GM19035 (cell line): ENCODE measurements around the gene XYLB.

ENCODE experiments used
- ATAC-seq: cut with Tn5 transposase; IDR thresholded peaks from one replicate; pipeline ENCODE4 v1.9.1; 2021; ENCODE audit not compliant: unreplicated experiment

The XYLB gene

DNA sequence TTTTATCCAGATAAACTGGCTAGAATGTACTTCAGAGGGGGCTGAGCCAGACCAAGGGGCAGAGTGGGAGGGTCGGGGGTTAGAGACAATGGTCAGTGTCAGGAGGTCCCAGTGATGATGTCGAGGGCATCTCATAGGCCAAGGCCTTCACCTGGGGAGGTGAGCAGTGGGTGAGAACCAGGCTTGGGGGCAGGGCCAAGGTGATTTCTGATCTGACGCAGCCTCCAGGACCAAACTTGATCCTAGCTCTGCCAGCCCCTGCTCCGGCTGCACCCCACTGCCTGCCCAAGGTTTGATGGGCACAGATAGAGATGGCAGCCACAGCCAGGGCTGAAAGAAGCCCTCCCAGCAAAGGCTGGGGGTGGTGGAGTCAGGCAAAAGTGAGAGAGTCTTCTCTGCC, 14.9 kb downstream of the XYLB start:
- ATAC-seq: no peak

DNA sequence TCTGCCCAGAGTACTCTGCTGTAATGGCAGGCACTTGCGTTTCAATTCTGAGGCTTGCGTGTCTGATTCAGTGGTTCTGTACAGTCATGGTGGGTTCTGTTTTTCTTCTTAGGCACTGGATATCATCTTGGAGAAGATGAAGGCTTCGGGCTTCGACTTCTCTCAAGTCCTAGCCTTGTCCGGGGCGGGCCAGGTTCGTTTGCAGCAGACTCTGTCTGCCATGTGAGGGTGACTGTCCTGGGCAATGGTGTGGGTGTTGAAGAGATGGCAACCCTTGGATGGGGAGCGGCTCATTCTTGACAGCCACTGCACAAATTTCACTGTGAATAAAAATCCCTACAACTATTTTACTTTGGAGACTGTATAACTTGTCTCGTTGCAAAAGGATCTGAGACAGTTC, 16.2 kb downstream of the XYLB start:
- no peak for ATAC-seq

DNA sequence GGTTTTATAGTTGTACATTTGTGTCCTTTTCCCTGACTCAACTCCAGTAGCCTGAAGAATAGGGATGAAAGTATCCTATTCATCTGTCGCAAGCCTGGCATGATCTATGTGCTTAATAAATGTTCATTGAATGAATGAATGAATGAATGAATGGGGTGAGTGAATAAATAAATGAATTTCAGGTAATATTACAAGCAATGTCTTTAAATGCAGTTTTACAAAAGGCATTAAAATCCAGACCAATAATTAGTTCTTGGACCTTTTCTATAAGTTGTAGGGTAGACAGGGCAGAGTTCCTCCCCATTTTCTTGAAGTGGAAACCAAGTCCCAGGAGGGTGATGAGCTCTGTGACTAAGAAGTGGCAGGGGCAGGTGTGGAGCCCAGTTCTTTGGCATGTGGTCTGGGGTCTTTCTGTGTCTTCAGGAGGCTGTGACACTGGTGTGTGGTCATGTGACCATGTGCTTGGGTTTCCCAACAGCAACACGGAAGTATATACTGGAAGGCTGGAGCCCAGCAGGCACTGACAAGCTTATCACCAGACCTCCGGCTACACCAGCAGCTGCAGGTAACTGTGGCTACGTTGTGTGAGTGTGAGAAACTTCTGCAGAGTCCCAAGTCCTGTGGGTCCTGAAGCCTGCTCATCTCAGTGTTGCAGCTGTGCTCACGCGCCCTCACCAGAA, 18.3 kb downstream of the XYLB start:
- ATAC-seq: no peak

DNA sequence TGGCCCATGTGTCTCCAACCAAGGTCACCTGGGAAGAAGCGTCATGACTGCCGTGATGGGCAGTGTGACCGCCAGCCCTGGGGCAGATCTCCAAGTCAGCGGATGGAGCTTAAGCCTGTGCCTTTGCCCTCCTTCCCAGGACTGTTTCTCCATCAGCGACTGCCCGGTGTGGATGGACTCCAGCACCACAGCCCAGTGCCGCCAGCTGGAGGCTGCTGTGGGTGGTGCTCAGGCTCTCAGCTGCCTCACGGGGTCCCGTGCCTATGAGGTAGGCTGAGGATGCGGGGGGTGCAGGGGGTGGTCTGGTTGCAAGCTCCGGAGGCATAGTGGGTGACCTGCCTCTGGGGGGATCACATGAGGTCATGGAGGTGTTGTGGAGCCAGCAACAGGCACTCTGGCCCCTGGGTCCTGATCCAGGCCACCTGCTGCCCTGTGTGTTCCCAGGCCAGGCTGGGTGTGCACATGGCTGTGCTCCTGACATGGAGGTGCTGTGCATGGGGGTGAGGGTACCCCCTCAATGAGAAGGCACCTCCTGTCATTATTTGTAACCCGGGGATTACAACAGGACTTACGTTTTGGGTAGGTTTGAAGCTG, 19.0 kb downstream of the XYLB start:
- ATAC-seq: no peak

DNA sequence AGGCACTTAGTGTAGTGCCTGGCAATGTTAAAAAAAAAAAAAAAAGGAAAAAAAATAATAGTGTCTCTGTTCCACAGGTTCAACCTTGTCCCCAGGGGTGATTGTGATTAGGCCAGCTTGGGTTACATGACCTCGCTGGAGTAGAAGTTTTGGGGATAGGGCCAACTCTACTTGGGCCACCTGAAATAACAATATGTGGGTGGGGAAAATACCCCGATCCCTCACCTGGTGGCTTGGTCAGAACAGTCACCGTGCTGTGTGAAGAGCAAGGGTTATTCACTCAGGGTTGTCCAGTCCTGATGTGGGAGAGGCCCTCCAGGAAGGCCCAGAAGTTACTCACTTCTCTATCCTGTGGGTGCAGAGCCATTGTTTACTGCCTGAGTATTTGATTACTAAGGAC, 19.5 kb downstream of the XYLB start:
- ATAC-seq: no peak

DNA sequence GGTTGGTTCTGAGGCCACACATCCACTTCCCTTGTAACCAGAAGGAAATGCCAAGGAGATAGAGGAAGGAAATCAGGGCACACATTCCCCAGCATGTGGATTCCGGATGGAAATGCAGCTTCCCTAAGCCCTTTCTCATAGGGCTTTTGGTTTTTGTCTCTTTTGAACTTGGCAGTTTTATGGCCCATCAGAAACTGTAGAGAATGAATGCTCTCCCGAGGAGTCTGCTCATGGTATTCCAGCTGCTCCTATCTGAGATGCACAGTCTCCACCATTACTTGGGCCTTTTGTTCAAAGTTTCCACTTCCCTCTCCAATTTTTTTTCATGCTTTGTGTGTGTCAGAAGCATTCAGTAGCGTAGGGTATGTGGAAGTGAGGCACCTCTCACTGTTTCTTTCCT, 21.2 kb downstream of the XYLB start:
- ATAC-seq: no peak

DNA sequence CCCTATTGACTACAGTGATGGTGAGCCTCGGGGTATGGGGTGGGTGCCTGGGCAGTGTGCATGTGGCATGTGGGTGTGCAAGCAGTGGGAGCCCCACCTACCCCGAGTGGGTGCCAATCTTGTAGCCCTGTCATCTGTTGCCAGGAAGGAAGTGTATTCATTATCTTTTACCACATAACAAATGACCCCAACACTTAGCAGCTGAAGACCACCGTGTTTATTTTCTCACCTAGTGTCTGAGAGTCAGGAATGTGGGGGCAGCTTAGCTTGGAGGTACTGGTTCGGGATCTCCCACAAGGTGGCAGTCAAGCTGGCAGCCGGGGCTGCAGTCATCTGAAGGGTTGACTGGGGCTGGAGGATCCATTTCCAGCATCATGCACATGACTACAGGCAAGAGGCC, 21.7 kb downstream of the XYLB start:
- no peak for ATAC-seq

DNA sequence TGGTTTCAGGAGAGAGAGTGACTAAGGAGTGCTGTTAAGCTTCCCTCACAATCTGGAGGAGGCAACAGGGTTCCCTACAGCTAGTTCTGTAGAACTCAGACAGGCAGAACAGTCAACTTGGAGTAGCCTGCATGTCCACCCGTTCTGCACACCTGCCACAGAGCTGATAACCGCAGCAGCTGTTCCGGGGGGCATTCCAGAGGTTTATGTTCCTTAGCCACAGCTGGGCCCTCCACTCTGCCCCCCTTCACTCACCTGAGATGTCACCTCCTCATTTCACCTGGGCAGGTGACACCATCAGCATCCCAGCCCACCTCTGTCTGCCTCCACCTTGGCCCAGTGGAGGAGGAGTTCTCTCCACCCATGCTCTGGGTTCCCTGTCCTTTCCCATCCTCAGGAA, 22.6 kb downstream of the XYLB start:
- ATAC-seq: no peak

DNA sequence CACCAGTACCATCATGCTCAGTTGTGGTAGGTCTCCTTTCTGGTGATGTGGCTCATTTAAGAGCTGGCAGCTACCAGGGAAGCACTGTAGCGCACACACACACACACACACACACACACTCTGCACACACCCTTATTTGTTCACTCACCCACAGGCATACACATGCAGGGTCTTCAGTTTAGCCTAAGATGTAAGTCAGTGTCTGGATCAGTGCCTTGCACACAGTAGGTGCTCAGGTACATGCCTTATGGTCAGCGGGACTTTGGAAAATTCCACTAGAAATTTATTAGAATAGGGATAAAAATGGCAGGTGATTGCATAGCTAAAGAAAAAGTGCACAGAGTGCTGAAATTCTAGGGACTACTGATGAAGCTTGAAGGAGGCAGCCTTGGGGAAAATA, 23.6 kb downstream of the XYLB start:
- ATAC-seq: no peak

DNA sequence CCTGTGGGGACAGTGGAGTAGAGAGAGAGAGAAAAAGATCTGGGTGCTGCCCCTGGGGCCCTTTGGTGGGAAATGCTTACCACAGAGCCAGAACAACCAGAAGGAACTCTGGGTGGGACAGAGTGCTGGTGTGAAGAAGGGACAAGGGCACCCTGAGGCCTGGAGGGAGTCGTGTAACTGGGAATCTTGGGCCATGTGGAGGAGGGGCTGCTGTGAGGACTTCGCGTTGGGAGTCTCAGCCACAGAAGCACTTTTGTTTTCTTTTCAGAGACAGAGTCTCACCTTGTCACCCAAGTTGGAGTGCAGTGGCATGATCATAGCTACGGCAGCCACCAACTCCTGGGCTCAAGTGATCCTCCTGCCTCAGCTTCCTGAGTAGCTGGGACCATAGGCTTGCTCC, 24.3 kb downstream of the XYLB start:
- no peak for ATAC-seq

DNA sequence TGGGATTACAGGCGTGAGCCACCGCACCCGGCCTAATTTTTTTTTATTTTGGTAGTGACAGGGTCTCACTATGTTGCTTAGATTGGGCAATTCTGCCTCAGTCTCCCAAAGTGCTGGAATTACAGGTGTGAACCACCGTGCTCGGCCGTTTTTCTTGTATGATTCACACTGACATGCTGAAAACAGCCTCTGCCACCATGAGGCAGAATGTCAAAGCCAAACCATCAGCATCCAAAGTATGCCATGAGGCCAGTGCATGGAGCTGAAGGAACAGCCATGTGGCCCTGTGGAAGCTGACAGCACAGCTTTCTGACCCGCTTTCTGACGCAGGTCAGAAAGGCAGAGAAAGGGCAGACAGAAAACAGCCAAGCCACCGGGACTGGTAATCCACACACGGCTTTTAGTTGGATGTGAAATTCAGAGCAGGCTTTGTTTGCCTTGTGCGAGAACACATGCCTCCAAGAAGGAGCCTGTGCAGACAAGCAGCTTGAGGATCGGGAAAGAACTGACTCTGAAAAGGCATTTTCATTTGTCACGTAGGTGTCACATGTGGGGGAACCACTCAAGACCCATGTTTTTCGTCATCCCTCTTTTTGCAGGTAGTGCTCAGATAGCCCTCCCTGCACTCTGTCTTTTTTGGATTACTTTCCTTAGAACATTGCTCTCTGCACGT, 25.1 kb downstream of the XYLB start:
- no peak for ATAC-seq

DNA sequence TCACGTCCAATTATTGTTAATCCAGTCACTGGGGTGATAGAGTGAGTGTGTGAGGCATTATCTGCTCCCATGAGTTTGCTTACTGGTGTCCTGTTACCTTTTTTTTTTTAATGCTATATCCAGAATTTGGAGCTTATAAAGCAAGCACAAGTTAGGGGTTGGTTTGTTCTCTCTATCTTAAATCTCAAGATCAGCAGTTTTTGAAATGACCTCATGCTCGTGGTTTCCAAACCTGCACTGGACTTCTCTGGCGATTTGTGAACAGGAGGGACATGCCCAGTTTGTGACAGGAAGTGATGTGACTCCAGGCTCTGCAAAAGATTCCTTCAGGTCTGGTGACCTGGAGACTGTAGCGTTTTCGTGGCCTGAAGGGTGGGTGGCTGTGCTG, 25.6 kb downstream of the XYLB start:
- no peak for ATAC-seq

DNA sequence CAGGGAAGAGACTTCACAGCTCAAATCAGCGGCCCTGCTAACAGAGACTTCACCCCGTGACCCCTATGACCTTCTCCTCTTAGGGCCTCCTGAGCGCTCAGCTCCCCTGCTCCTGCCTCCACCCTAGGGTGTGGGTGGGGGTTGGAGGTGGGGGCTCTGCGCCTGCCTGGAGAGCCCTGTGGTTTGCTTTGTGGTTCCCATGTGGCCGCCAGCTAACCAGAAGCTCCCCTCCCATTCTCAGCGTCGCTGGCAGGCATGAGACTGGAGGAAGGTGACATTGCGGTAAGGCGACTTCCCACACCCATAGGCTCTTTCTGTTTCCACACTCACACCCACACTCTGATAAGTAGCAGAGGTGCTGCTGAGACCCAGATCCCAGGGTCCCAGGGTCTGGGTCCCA, 27.6 kb downstream of the XYLB start:
- ATAC-seq: no peak

DNA sequence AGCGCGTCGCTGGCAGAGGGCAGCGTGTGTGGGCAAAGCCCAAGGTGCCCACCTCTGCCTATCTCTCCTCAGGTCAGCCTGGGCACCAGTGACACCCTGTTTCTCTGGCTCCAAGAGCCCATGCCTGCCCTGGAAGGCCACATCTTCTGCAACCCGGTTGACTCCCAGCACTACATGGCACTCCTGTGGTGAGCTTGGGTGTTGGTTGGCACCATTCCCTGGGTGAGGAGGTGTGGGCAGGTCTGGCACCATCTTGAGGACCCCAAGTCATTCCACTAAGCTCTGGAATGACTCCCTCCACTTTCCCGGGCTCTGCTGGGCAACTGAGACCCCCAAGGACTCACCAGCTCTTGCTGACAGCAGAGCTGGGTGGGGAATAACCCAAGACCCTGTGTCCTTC, 28.5 kb downstream of the XYLB start:
- ATAC-seq: no peak

DNA sequence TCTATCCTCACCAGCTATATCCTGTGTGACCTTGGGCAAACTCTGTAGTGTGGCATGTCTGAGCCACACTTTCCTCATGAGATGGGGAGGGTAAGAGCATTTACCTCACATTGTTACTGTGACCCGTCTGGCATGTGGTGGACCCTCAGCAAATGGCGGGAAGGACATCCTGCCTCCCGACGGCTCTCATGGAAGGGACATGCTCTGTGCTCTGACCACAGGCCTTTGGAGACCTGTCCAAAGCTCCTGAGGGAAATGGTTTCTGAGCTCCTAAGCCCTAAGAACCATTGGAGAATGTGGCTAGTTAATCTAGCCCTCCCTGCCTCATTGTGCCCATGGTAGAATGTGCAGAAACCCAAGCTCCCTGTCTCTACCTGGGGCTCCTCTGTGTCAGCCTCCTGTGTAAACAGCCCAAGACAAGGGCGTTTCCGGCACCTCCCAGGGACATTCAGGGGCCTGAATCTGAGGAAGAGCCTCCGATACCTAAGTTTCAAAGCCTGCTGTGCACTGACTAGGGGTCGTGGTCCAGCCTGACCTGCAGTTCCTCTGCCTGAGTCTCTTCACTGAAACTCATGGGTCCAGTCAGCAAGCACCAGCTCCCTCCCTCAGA, 29.0 kb downstream of the XYLB start:
- ATAC-seq: no peak

DNA sequence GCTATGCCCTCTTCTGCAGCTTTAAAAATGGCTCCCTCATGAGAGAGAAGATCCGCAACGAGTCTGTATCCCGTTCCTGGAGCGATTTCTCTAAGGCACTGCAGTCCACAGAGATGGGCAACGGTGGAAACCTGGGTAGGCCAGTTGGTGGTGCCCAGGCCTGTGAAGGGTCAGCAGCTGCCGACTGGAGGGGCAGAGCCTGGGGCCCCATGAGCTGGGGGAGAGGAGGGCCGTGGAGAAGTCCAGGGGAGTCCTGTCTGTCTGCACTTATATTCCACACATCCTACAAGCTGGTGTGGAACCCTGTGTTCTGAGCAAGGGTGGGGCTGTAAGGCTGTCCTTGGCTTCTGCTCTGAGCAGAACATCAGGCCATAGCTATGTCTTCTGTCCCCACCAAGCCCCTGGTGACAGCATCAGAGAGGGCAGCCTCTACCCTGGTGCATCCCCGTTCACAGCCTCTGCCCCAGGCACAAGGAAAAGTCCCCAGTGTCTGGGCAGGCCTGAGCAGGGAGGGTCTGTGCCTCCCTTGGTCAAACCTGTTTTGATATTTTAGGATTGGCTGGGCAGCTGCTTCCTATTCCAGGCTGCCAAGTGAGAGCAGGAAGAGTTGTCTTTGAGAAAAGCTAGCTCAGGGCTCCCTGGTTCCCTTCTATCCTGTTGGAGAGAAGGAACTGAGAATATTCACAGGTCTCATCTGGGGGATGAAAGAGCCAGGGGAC, 29.7 kb downstream of the XYLB start:
- no peak for ATAC-seq

DNA sequence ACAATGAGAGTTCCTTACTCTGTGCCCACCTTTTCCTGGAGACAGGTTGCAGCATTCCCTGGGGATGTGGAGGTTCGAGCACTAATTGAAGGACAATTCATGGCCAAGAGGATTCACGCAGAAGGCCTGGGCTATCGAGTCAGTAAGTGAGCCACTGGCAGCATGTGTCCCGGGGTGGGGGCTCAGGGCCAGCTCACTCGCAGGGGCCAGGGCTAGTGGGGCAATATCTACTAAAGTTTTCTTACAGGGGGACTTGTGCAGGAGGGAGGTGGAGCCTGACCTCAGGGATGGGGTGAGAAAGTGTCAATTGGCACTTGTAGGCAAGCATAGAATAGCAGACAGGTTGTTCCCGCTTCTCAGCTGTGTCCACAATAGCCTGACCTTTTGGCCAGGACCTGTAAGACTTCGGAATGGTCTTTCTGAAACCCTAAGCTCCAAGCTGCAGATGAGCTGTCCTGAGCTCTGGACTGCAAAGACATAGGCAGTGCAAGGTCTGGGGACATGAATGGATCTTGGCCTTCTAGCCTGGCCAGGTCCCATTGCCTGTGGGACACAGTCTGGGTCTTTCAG, 32.7 kb downstream of the XYLB start:
- no peak for ATAC-seq

DNA sequence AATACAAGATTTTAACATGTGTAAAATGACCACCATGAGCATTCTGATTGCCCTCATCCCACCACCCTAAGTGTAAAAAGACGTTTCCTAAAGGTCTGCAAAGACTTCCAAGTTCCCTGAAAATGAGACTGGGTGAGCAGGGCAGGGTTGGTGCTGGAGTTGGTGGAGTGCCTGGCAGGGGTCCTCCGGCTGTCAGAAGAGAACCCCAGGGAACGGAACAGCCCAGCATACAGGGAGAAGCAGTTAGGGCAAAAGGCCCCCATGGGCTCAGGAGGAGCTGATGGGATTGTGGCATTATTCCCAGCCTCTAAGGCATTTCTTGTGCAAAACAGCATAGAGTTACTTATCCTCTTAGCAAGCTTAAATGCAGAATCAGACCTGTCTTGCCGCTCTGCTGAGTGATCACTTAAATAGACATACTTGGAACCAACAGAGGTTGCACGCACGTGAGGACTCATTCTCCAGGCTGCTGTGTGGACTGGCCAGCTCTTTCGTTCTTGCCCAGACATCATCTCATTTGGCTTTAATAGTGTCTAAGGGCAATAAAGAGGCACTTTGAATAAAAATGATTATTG, 36.0 kb downstream of the XYLB start:
- no peak for ATAC-seq

DNA sequence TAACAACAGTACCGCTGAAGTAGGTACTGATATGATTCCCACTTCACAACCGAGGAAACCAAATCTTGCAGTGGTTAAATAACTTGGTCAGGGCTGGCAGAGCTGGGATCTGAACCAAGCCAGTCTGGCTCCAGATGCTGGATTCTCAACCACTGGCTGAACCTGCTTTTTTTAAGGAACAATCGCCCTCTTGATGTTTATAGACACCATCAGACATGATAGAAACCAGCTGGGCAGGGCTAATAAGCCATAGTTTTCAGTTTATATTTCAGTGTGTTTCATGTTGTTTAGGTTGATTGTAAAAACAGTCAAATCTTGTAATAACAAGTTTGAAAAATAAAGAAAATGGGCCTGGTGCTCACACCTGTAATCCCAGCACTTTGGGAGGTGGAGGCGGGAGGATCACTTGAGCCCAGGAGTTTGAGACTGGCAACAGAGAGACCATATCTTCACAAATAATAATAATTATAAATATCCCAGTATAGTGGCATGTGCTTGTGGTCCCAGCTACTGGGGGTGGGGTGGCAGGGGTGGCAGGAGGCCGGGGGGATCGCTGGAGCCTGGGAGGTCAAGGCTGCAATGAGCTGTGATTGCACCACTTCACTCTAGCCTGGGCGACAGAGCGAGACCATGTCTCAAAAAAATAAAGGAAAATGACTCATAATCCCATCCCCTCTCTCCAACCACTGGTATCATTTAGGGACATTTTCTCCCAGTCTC, 36.7 kb downstream of the XYLB start:
- no peak for ATAC-seq

DNA sequence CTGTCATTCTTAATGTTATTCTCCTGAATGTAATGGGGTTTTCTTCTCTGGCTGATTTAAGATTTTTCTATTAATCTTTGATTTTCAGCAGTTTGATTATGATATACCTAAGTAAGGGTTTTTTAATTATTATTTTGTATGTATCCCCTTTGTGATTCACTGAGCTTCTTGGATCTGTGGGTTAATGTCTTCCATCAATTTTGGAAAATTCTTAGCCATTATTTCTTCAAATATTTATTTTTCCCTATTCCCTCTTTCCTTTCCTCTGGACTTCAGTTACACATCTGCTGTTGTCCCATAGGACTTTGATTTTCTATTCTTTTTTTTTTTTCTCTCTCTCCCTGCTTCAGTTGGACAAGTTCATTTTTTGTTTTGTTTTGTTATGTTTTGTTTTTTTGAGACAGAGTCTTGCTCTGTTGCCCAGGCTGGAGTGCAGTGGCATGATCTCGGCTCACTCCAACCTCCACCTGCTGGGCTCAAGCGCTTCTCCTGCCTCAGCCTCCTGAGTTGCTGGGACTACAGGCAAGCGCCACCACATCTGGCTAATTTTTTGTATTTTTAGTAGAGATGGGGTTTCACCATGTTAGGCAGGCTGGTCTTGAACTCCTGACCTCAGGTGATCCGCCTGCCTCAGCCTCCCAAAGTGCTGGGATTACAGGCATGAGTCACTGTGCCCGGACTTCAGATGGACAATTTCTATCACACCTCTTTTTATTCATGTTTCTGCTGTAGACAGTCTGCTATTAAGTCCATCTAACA, 40.6 kb downstream of the XYLB start:
- ATAC-seq: no peak
